NOMO-1 (cell line): ENCODE results near the gene CASP10.
A peak's percentile ranks its signal among the peaks of the same experiment; 100 is the strongest.

ENCODE experiments used
- DNase-seq, 2 experiments: peaks; one replicate each; lab custom pipeline; 2025; ENCODE audit not compliant: unreplicated experiment in 2 of 2; lab: John Stamatoyannopoulos, UW

Gene CASP10

GRCh38 chr2:201195331-201195730 is 12.4 kb downstream of the CASP10 start:
- DNase-seq: no peak

GRCh38 chr2:201196003-201196402 is 13.1 kb downstream of the CASP10 start:
- DNase-seq: no peak

- no peak for DNase-seq
Observed at GRCh38 chr2:201196803-201197202, 13.9 kb downstream of the CASP10 start.

- no peak for DNase-seq
Observed at GRCh38 chr2:201197781-201198180, 14.8 kb downstream of the CASP10 start.

GRCh38 chr2:201199847-201200246 is 16.9 kb downstream of the CASP10 start:
- no peak for DNase-seq

- no peak for DNase-seq
Observed at GRCh38 chr2:201200345-201200744, 17.4 kb downstream of the CASP10 start.

- DNase-seq: no peak
Observed at GRCh38 chr2:201201371-201201770, 18.4 kb downstream of the CASP10 start.

GRCh38 chr2:201203916-201204654 is 21.1 kb downstream of the CASP10 start:
- no peak for DNase-seq

- DNase-seq: no peak
Observed at GRCh38 chr2:201204655-201205514, 21.9 kb downstream of the CASP10 start.

GRCh38 chr2:201205515-201205849 is 22.5 kb downstream of the CASP10 start:
- no peak for DNase-seq

- peak; percentile 85 to 97 for DNase-seq
Observed at GRCh38 chr2:201208563-201209252, 25.8 kb downstream of the CASP10 start.

GRCh38 chr2:201215963-201216362 is 33.0 kb downstream of the CASP10 start:
- no peak for DNase-seq

GRCh38 chr2:201216918-201217317 is 34.0 kb downstream of the CASP10 start:
- DNase-seq: no peak

- DNase-seq: no peak
Observed at GRCh38 chr2:201218780-201219179, 35.8 kb downstream of the CASP10 start.

GRCh38 chr2:201219328-201220096 is 36.6 kb downstream of the CASP10 start:
- no peak for DNase-seq

- peak; percentile 11 to 15 for DNase-seq
Observed at GRCh38 chr2:201220102-201220570, 37.2 kb downstream of the CASP10 start.

- DNase-seq: no peak
Observed at GRCh38 chr2:201223089-201224073, 40.4 kb downstream of the CASP10 start.

- DNase-seq: peak in 1 of 2 experiments; percentile 40
Observed at GRCh38 chr2:201228271-201228911, 45.5 kb downstream of the CASP10 start.

GRCh38 chr2:201228912-201229290 is 46.0 kb downstream of the CASP10 start:
- DNase-seq: peak in 1 of 2 experiments; percentile 17
